Esophagus squamous epithelium (tissue), 4 donors: ENCODE measurements around the gene SBNO1.

ENCODE experiments used
- POLR2A ChIP-seq, 4 donors: fragments of 450-650 bp; IDR thresholded peaks; one replicate each; pipeline ENCODE4 v1.6.1; 2017; ENCODE audit warnings: antibody characterized with exemption in 4 of 4, mild to moderate bottlenecking in 4 of 4, moderate library complexity in 3 of 4
- TF ChIP-seq, protein P1 (sequence below), 6 experiments: fragments of 450-650 bp in 4 of 6; fragments of 200-600 bp in 2 of 6; sonication (generic) in 2 of 6; IDR thresholded peaks; one replicate each; pipeline ENCODE4 v1.5.1; 2016 to 2019; ENCODE audit warnings: antibody characterized with exemption in 6 of 6, mild to moderate bottlenecking in 4 of 6, moderate library complexity in 4 of 6

DNA sequence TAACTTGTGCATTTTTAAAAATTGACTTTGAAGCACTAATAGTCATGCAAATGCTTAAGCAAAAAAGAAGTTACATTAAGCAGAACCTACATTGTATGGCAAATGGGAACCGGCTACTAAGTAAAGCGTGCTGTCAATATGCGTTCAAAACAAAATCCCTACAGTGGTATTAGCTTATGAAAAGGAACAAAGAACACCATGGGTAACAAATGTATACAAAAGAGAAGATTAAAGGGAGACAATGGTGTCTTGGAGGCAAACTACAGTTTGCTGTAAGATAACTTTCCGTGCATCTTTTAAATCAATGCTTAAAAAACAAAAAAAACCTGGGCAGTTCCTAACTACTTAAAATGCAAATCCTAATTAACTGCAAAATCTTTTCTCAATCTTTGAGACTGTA, 103.5 kb downstream of the SBNO1 start:
- TF ChIP-seq, protein P1, sequence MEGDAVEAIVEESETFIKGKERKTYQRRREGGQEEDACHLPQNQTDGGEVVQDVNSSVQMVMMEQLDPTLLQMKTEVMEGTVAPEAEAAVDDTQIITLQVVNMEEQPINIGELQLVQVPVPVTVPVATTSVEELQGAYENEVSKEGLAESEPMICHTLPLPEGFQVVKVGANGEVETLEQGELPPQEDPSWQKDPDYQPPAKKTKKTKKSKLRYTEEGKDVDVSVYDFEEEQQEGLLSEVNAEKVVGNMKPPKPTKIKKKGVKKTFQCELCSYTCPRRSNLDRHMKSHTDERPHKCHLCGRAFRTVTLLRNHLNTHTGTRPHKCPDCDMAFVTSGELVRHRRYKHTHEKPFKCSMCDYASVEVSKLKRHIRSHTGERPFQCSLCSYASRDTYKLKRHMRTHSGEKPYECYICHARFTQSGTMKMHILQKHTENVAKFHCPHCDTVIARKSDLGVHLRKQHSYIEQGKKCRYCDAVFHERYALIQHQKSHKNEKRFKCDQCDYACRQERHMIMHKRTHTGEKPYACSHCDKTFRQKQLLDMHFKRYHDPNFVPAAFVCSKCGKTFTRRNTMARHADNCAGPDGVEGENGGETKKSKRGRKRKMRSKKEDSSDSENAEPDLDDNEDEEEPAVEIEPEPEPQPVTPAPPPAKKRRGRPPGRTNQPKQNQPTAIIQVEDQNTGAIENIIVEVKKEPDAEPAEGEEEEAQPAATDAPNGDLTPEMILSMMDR (IDR thresholded peaks at IDR 0.05): no peak
- TF ChIP-seq POLR2A (IDR thresholded peaks at IDR 0.05): no peak
